ENCODE data around the gene SPESP1.

GRCh38 chr15:68990231-68990991 lies 60.1 kb downstream of the SPESP1 start:
- TF ChIP-seq CTCF (IDR thresholded peaks at IDR 0.05) (no peak), ZFX (IDR thresholded peaks at IDR 0.05; ENCODE audit: borderline replicate concordance) (no peak)

All from 22Rv1 (cell line).